DOHH2 (cell line): ENCODE measurements around the gene ELFN1.

Experiments used
- EZH2phosphoT487 ChIP-seq: fragments of 200-600 bp; sonication (generic); IDR thresholded peaks from 2 replicates; pipeline ENCODE4 v1.6.1; 2017; ENCODE audit warnings: borderline replicate concordance, mild to moderate bottlenecking, antibody characterized with exemption, low read length, moderate library complexity, mixed read lengths
- TF ChIP-seq, protein P1 (sequence below): fragments of 200-600 bp; sonication (generic); IDR thresholded peaks from one replicate; pipeline ENCODE4 v1.5.1; 2014; ENCODE audit warnings: antibody characterized with exemption, mild to moderate bottlenecking, low read depth, low read length; ENCODE audit not compliant: poor library complexity, severe bottlenecking

DNA sequence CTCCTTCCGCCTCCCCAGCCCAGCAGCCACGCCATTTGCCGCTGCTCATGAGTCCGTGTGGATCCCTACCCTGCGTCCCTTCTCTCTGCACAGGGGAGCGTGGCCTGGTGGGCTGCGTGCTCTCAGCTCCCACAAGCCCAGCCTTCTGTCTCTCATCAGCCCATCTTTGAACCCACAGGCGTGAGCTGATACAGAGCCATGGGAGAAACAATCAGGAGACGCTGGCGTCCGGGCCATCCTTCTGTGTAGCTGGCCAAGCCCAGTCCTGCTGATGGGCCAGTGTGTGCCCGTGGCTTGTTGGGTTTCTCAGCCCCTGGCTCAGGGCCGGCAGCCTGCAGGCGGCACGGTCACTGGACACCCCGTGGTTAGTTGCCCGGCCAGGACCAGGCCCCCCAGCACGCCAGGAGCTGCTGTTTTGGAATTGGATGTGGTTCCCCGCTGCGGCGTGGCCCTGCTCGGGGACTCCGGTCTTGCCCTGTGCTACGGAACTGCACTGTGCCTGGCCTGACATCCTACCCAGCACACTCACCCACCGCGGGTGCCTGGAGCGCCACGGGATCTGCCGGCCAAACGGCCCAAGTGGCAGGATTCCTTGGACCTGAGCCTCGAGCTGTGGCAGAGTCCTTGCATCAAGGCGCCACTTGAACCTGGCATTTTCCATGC is 88.9 kb downstream of the ELFN1 start:
- TF ChIP-seq, protein P1, sequence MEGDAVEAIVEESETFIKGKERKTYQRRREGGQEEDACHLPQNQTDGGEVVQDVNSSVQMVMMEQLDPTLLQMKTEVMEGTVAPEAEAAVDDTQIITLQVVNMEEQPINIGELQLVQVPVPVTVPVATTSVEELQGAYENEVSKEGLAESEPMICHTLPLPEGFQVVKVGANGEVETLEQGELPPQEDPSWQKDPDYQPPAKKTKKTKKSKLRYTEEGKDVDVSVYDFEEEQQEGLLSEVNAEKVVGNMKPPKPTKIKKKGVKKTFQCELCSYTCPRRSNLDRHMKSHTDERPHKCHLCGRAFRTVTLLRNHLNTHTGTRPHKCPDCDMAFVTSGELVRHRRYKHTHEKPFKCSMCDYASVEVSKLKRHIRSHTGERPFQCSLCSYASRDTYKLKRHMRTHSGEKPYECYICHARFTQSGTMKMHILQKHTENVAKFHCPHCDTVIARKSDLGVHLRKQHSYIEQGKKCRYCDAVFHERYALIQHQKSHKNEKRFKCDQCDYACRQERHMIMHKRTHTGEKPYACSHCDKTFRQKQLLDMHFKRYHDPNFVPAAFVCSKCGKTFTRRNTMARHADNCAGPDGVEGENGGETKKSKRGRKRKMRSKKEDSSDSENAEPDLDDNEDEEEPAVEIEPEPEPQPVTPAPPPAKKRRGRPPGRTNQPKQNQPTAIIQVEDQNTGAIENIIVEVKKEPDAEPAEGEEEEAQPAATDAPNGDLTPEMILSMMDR: no peak
- no peak for TF ChIP-seq EZH2phosphoT487
